Right lobe of liver (tissue), 6 donors: Measurements from ENCODE around the gene ICAM3. TPM values are rescaled to one million over a fixed set of nuclear protein-coding genes. Genes with fewer than 3 reads are reported as not detected.
A peak's percentile ranks its signal among the peaks of the same experiment; 100 is the strongest.

ENCODE experiments used
- ATAC-seq, 4 donors: fragments of 200-7000 bp; cut with Tn5 transposase; one replicate each; pipeline ENCODE4 v1.9.1; 2020; ENCODE audit warnings: mild to moderate bottlenecking in 4 of 4, moderate library complexity in 4 of 4
- DNase-seq, 3 donors: peaks; one replicate each; pipeline ENCODE4 v3.0.0-alpha.2; 2020
- H3K27ac ChIP-seq, 3 donors: fragments of 200-600 bp; one replicate each; pipeline ENCODE4 v1.8.0; 2022
- H3K27me3 ChIP-seq, 2 donors: fragments of 200-600 bp; one replicate each; pipeline ENCODE4 v1.8.0; 2022
- H3K36me3 ChIP-seq, 4 donors: fragments of 200-600 bp; sonication (generic) in 1 of 4; one replicate each; pipeline versions ENCODE4 v1.5.1 to v1.8.0; 2017 to 2022; ENCODE audit warnings: control low read depth in 1 of 4
- H3K4me1 ChIP-seq, 4 donors: fragments of 200-600 bp; sonication (generic) in 1 of 4; one replicate each; pipeline versions ENCODE4 v1.5.1 to v1.8.0; 2017 to 2022; ENCODE audit warnings: control low read depth in 1 of 4
- H3K4me3 ChIP-seq, 3 donors: fragments of 200-600 bp; one replicate each; pipeline ENCODE4 v1.8.0; 2022
- H3K9me3 ChIP-seq, 4 donors: fragments of 200-600 bp; sonication (generic) in 1 of 4; one replicate each; pipeline versions ENCODE4 v1.5.1 to v1.8.0; 2017 to 2022; ENCODE audit warnings: control low read depth in 1 of 4
- POLR2A ChIP-seq: fragments of 450-650 bp; IDR thresholded peaks from one replicate; pipeline ENCODE4 v1.6.1; 2017; ENCODE audit warnings: antibody characterized with exemption, mild to moderate bottlenecking
- WGBS: methylation state at CpG from one replicate; pipeline ENCODE4 v1.1.6; 2018; ENCODE audit warnings: low coverage, low lambda C conversion rate; ENCODE audit not compliant: insufficient coverage; ENCODE audit errors: missing lambda C conversion rate; 5-methylcytosine and 5-hydroxymethylcytosine counted together
- intact Hi-C, 2 donors: fragments of 100-400 bp; cut with DNase I; formaldehyde crosslinking; loops; one replicate each; pipeline versions ENCODE4 v1.11.2 to v1.14.1; 2022
- total RNA-seq, 6 experiments: library from RNA; depleted of rRNA in 2 of 6; stranded (reverse); fragments of >200 nt in 2 of 6; fragmentation: NEBNext Ultra II Directional in 3 of 6; extraction: Animal tissue kit (Norgen Biotek cat#: 25700) in 3 of 6; gene quantifications; one replicate each; pipeline versions ENCODE4 v1.1.0 to v1.2.4, GENCODE V29; 2016 to 2023
- TF ChIP-seq, protein P1 (sequence below), 4 donors: fragments of 200-600 bp in 3 of 4; fragments of 450-650 bp in 1 of 4; IDR thresholded peaks; one replicate each; pipeline versions ENCODE4 v1.5.1 to v1.8.0; 2016 to 2022; ENCODE audit warnings: antibody characterized with exemption in 4 of 4, mild to moderate bottlenecking in 2 of 4
- donor health status: DM: no; HTN: yes; CAD: no.
- donor health status: DM: no; HTN: no; CAD: no.
- donor health status: DM: no; HTN: no; CAD: no.
- donor health status: DM: no; HTN: yes; CAD: no.
- donor health status: DM: no; HTN: yes; CAD: no.

The ICAM3 gene
- total RNA-seq, 6 experiments from 2014 or later, result 11.4 to 35.5 (median 22.4) TPM

GRCh38 chr19:10291554-10292205, 47.7 kb downstream of the ICAM3 start:
- H3K27ac ChIP-seq, result no peak overlapping the region
- peaks cover 0 to 49% (median 6%) of the 10 kb centered on the region in 4 donors for H3K4me1 ChIP-seq
- peaks cover 15 to 34% of the 10 kb centered on the region in 2 donors for H3K27me3 ChIP-seq

GRCh38 chr19:10290876-10291553, 48.4 kb downstream of the ICAM3 start:
- H3K9me3 ChIP-seq, result no peaks in the 10 kb centered on the region
- DNase-seq (peak in 1 of 3 donors; percentile 64), ATAC-seq (peak in 3 of 4 donors; percentile 14 to 23 (median 18))
- peaks cover 0 to 56% (median 6%) of the 10 kb centered on the region in 4 donors for H3K4me1 ChIP-seq
- H3K27me3 ChIP-seq, result peaks cover 15 to 34% of the 10 kb centered on the region in 2 donors
- peaks cover 0 to under 1% (median under 1%) of the 10 kb centered on the region in 4 donors for H3K36me3 ChIP-seq
- intact Hi-C loops, result no loop called here
- peak overlapping the region; percentile 11 to 36 (median 15) for H3K4me3 ChIP-seq
- 1% methylated on average over 17 of the region's 57 CpGs for WGBS
- TF ChIP-seq, protein P1, sequence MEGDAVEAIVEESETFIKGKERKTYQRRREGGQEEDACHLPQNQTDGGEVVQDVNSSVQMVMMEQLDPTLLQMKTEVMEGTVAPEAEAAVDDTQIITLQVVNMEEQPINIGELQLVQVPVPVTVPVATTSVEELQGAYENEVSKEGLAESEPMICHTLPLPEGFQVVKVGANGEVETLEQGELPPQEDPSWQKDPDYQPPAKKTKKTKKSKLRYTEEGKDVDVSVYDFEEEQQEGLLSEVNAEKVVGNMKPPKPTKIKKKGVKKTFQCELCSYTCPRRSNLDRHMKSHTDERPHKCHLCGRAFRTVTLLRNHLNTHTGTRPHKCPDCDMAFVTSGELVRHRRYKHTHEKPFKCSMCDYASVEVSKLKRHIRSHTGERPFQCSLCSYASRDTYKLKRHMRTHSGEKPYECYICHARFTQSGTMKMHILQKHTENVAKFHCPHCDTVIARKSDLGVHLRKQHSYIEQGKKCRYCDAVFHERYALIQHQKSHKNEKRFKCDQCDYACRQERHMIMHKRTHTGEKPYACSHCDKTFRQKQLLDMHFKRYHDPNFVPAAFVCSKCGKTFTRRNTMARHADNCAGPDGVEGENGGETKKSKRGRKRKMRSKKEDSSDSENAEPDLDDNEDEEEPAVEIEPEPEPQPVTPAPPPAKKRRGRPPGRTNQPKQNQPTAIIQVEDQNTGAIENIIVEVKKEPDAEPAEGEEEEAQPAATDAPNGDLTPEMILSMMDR (IDR thresholded peaks at IDR 0.05), result no peak
- peak; percentile 10 for TF ChIP-seq POLR2A
- H3K27ac ChIP-seq, result no peak overlapping the region

More at GRCh38 chr19:10291554-10292205, 47.7 kb downstream of the ICAM3 start:
- Histone ChIP-seq H3K36me3 (no peaks in the 10 kb centered on the region), H3K9me3 (no peaks in the 10 kb centered on the region), H3K4me3 (peak overlapping the region; percentile 11 to 36 (median 15))
- TF ChIP-seq, protein P1 (IDR thresholded peaks at IDR 0.05), result no peak
- no peak for TF ChIP-seq POLR2A
- ATAC-seq (peak in 2 of 4 donors; percentile 1 to 2), DNase-seq (no peak)
- 0% methylated on average over 6 of the region's 49 CpGs for WGBS
- intact Hi-C loops, result no loop called here

DNA sequence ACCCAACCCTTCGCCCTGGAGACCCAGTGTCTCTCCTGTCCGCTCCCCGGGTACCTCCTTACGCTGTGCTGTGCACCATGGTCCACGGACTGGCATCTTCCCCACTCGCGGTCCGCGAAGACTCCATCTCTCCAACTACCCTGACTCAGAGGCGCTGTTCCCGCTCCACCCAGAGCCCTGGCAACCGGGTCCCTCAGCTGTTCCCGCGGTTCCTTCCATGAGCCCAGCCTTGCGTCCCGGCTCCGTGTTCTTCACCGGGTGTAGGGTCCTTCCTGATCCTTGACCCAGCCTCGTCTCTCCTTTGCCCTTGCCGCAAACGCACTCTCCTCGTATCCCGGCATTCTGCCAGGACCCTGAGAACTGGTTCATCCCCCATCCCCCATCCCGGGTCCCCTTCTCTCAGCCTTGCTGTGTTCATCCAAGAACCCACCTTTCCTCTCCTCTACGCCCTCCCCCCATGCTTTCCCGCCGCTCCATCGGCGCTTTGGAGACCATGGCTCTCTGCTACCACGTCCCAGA, 49.0 kb downstream of the ICAM3 start:
- no peak for ATAC-seq
- H3K9me3 ChIP-seq, result no peaks in the 10 kb centered on the region
- H3K36me3 ChIP-seq, result peaks cover 0 to 7% (median 6%) of the 10 kb centered on the region in 4 donors
- WGBS, result 1% methylated on average over 20 of the region's 30 CpGs
- H3K4me3 ChIP-seq, result peak overlapping the region in 1 of 3 donors; percentile 11
- intact Hi-C loops, result no loop called here
- H3K27ac ChIP-seq, result no peak overlapping the region
- peaks cover 0 to 60% (median 6%) of the 10 kb centered on the region in 4 donors for H3K4me1 ChIP-seq
- peaks cover 15 to 34% of the 10 kb centered on the region in 2 donors for H3K27me3 ChIP-seq
- TF ChIP-seq, protein P1 (IDR thresholded peaks at IDR 0.05), result no peak
- TF ChIP-seq POLR2A, result no peak
- no peak for DNase-seq

GRCh38 chr19:10289836-10290356, 49.5 kb downstream of the ICAM3 start, which contains the start of gene ICAM5:
Gene ICAM5 (plus strand): TSS chr19:10289952. CDS start chr19:10290044, 92 bp downstream.
- no peak within 1 kb of the TSS for H3K27ac ChIP-seq
- DNase-seq, result no peak
- no peak for TF ChIP-seq POLR2A
- TF ChIP-seq, protein P1 (IDR thresholded peaks at IDR 0.05), result no peak

More at GRCh38 chr19:10289836-10290356, 49.5 kb downstream of the ICAM3 start, which contains the start of gene ICAM5:
- intact Hi-C loops, result no loop called here
- WGBS, result 1% methylated on average over 9 of the region's 45 CpGs
- Histone ChIP-seq H3K4me3 (peak within 1 kb of the TSS in 1 of 3 donors; percentile 11), H3K9me3 (no peaks in the 10 kb centered on the region), H3K27me3 (peaks cover 12 to 29% of the 10 kb centered on the region in 2 donors), H3K4me1 (peaks cover 0 to 59% (median 6%) of the 10 kb centered on the region in 4 donors), H3K36me3 (peaks cover 0 to 12% (median 8%) of the 10 kb centered on the region in 4 donors)
- no peak for ATAC-seq
